Measurements from ENCODE around the gene TMPRSS11E.
"Not testable (repeated sequence)": the region's sequence is repeated elsewhere in the genome, so short reads cannot be mapped to it uniquely, and the experiment has no call there.

The TMPRSS11E gene

GRCh38 chr4:68447201-68447600 lies at the start of gene TMPRSS11E:
Gene TMPRSS11E (plus strand): TSS chr4:68447463. CDS start chr4:68447513, 50 bp downstream.
- no peak for DNase-seq

GRCh38 chr4:68399306-68399705 lies 48.0 kb upstream of the TMPRSS11E start:
- DNase-seq = no peak

GRCh38 chr4:68401231-68401630 lies 46.0 kb upstream of the TMPRSS11E start:
- DNase-seq = no peak

GRCh38 chr4:68404153-68404552 lies 43.1 kb upstream of the TMPRSS11E start:
- no peak for DNase-seq

- DNase-seq = not testable (repeated sequence)
Measured at GRCh38 chr4:68405718-68406478, 41.4 kb upstream of the TMPRSS11E start.

- DNase-seq = no peak
Measured at GRCh38 chr4:68406479-68406859, 40.8 kb upstream of the TMPRSS11E start.

GRCh38 chr4:68407015-68407867 lies 40.0 kb upstream of the TMPRSS11E start:
- DNase-seq = not testable (repeated sequence)

GRCh38 chr4:68407868-68408190 lies 39.4 kb upstream of the TMPRSS11E start:
- DNase-seq = no peak

GRCh38 chr4:68410149-68410548 lies 37.1 kb upstream of the TMPRSS11E start:
- no peak for DNase-seq

- no peak for DNase-seq
Measured at GRCh38 chr4:68410643-68411042, 36.6 kb upstream of the TMPRSS11E start.

- DNase-seq = not testable (repeated sequence)
Measured at GRCh38 chr4:68412031-68412430, 35.2 kb upstream of the TMPRSS11E start.

- DNase-seq = no peak
Measured at GRCh38 chr4:68416591-68416990, 30.7 kb upstream of the TMPRSS11E start.

GRCh38 chr4:68426516-68426915 lies 20.7 kb upstream of the TMPRSS11E start:
- DNase-seq = no peak

- no peak for DNase-seq
Measured at GRCh38 chr4:68430337-68430736, 16.9 kb upstream of the TMPRSS11E start.

GRCh38 chr4:68432320-68432719 lies 14.9 kb upstream of the TMPRSS11E start:
- no peak for DNase-seq

- no peak for DNase-seq
Measured at GRCh38 chr4:68433582-68433981, 13.7 kb upstream of the TMPRSS11E start.

GRCh38 chr4:68434277-68434676 lies 13.0 kb upstream of the TMPRSS11E start:
- no peak for DNase-seq

GRCh38 chr4:68434836-68435235 lies 12.4 kb upstream of the TMPRSS11E start:
- DNase-seq = no peak

- DNase-seq = no peak
Measured at GRCh38 chr4:68445111-68445510, 2.2 kb upstream of the TMPRSS11E start.

- DNase-seq = no peak
Measured at GRCh38 chr4:68451246-68452211, 4.3 kb downstream of the TMPRSS11E start.

- no peak for DNase-seq
Measured at GRCh38 chr4:68460085-68460484, 12.8 kb downstream of the TMPRSS11E start.

GRCh38 chr4:68461790-68462189 lies 14.5 kb downstream of the TMPRSS11E start:
- no peak for DNase-seq

- DNase-seq = no peak
Measured at GRCh38 chr4:68462691-68463090, 15.4 kb downstream of the TMPRSS11E start.
